HG03342 (cell line): ENCODE measurements around the gene ZNF598.
A peak's percentile ranks its signal among the peaks of the same experiment; 100 is the strongest.

Source experiments
- ATAC-seq: cut with Tn5 transposase; IDR thresholded peaks from one replicate; pipeline ENCODE4 v1.9.1; 2021; ENCODE audit warnings: mild to moderate bottlenecking, moderate library complexity; ENCODE audit not compliant: unreplicated experiment

ZNF598 gene

DNA sequence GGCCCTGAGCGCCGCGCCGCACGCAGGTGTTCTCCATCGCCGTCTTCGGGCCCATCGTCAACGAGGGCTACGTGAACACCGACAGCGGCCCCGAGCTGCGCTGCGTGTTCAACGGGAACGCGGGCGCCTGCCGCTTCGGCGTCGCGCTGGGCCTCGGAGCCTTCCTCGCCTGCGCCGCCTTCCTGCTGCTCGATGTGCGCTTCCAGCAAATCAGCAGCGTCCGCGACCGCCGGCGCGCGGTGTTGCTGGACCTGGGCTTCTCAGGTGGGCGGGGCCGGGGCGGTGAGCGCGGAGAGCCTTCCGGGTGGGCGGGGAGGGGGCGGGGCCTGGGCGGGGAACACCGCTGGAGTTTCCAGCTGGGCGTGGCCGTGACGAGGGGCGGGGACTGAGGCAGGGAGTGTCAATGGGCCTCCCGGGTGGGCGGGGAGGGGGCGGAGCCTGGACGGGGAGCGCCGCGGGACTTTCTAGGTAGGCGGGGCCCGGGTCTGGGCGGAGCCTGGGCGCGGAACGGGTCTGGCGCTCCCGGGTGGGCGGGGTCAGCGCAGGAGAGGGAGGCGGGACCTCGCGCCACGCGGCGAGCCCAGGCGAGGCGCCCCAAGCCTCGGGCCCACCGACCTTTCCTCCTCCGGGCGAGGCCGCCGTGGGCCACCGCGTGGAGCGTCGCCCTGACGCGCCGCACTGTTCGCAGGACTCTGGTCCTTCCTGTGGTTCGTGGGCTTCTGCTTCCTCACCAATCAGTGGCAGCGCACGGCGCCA, 17.5 kb downstream of the ZNF598 start:
- ATAC-seq = peak; percentile 49

GRCh38 chr16:1991588-1991947, 18.1 kb downstream of the ZNF598 start:
- ATAC-seq = no peak

DNA sequence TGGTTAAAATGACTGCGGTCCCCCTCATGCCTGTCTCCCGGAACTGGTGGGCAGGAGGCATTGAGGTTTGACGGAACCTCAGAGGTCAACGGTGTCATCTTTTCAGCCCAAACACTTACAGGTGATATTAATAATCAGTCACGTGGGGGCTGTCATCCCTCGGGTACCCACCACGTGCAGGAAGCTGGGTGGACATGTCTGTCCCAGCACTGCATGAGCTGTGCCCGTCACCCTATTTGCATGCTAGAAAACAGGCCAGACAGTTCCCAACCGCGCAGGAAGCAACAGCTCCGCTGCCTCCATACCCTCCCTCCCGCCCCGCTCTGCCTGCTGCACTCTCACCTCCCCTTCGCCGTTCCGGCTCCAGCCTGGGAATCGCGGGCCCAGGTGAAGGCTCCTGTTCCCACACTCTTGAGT, 18.5 kb downstream of the ZNF598 start:
- no peak for ATAC-seq

- ATAC-seq = no peak
Observed at GRCh38 chr16:1990351-1991134, 19.1 kb downstream of the ZNF598 start.

DNA sequence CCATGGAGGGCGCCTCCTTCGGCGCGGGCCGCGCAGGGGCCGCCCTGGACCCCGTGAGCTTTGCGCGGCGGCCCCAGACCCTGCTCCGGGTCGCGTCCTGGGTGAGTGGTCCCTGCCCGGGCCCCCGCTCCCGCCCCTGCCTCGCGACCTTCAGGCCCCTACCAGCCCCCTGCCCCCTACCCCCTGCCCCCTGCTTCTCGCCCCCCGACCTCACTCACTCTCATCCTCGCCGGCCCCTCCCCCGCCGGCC, 19.6 kb downstream of the ZNF598 start:
- ATAC-seq = no peak

DNA sequence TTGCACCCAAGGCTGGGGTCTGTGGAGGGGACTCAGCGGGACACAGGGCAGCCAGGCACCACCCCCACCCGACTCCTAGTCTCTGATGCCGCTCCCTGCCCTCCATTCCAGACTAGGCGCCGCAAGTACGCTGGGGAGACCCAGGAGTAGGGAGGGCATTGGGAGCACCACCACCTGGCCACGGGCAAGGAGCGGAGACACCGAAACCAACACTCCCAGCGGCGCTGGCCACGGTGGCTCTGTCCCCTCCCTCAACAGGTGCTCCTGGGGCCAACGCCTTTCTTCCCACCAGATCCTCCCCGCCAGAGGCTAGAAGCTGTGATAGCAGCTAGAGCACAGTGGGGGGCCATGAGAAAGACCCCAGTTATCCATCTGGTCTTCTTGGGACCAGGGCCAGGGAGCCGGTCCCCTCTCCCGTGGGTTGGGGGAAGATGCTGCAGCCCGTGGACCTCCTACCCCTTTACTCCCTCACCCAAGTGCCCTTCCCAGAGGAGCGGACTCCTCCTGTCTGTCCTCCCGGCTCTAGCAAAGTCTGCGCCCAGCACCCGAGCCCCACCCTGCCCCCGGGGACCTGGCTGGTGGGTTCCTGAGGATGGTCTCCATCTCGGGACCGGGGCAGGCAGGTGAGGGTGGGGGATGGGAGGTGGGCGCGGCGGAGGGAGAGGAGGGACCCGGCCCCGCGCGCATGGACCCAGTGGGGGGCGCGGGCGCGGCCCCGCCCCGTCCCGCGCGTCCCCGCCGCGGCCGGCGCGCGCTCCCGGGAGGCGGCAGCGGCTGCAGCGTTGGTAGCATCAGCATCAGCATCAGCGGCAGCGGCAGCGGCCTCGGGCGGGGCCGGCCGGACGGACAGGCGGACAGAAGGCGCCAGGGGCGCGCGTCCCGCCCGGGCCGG, 20.2 kb downstream of the ZNF598 start, which contains the start of gene SYNGR3:
Gene SYNGR3, plus strand, starts transcription at position 762 of the 892 bp plus-strand sequence. CDS start 133 bp downstream, outside the sequence.
- no peak for ATAC-seq

DNA sequence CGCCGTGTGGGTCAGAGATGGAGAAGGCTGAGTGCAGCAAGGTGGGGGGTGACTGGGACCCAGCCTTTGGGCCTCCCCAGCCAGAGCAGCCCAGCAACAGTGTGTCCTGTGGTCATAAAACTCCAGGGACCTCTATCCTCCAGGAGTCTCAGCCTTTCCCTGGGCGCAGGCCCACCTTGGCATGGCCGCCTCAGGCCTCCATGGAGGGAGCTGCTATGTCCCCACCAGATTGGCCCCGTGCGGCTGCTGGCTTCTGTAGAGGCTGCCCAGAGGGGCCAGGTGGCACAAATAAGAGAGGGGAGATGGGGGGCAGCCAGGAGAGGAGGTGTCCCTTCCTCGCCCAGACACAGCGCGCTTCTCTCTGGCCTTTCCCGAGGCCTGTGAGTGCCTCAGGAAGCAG, 22.4 kb downstream of the ZNF598 start:
- ATAC-seq = no peak

DNA sequence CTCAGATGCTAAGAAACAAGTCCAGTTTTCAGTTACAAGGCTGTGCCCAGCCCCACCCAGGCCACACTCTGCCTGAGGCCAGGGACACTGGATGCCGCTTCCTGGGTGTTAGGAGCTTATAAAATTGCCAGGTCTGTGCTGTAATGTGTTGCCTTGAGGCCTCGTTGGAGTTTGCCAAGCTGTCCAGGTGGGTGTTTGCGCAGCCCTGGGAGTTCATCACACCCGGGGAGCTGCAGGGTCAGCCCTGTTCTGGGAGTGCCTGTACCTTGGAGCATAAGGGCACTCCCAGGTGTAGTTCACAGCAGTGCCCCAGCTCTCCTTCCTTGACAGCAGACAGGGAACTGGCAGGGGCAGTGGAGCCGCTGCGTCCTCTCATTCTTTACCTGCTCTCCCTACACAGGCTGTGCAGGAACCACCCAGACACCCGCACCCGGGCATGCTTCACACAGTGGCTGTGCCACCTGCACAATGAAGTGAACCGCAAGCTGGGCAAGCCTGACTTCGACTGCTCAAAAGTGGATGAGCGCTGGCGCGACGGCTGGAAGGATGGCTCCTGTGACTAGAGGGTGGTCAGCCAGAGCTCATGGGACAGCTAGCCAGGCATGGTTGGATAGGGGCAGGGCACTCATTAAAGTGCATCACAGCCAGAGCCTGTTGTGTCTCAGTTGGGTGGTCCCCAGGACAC, 24.0 kb downstream of the ZNF598 start:
- no peak for ATAC-seq

DNA sequence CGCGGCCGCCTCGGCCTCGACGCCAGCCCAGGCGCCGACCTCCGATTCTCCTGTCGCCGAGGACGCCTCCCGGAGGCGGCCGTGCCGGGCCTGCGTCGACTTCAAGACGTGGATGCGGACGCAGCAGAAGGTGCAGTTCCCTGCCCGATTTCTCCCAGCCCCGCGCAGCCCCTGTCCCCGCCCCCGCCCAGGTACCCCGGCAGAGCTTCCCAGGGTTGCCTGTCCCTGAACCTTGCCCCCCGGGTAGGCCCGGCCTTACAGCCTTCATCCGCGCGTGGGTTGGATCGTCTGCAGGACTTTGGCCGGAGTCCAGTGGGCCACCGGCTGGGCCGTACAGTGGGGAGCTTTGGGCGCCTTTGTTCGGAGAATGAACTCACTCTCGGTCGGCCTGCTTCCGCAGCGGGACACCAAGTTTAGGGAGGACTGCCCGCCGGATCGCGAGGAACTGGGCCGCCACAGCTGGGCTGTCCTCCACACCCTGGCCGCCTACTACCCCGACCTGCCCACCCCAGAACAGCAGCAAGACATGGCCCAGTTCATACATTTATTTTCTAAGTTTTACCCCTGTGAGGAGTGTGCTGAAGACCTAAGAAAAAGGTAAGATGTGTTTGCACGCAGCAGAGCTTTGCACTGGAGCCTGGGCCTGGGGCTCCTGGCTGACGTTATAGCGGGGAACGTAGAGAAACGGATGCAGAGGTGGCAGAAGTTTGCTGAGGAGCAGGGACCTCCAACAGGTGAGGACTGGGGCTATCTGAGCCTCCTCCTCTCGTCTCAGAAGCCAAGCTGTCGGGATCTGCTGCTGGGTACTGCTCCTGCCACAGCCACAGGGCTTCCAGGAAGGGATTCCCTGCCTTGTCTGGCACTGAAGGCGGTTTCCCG, 25.0 kb downstream of the ZNF598 start:
- no peak for ATAC-seq

DNA sequence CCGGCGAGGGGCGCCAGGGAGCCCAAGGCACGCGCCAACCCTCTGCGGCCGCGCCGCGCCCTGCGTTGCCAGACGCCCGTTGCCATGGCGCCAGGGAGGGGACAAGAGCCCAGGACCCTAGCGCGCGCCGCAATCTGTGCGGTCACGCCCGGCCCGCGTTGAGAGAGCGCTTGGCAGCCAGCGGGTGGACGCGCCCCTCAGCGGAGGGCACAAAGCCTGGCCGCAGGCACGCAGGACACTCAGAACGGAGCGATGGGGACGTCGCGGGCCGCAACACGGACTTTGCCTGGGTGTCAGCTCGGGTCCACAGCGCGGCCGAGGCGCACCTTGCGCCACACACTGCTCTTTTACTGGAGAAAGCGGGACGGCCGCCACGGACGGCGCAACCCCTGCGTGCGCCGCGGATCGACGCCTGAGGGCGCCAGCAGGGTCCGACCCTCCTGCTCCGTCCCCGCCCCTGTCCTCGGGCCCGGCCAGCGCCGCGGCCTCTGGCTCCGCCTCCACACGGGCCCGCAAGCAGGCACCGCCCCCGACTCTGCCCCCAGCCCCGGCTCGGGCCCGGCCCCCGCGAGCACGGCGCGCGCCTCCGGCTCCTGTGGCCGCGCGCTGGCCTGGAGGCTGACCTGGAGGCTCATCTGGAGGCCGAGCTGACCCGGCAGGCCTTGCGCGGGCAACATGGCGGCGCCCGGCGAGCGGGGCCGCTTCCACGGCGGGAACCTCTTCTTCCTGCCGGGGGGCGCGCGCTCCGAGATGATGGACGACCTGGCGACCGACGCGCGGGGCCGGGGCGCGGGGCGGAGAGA, 25.9 kb downstream of the ZNF598 start, which contains the start of gene GFER:
Gene GFER, plus strand, starts transcription at position 650 of the 803 bp plus-strand sequence. Its CDS starts 26 bp downstream, at position 676.
- ATAC-seq = peak; percentile 66

- no peak for ATAC-seq
Observed at GRCh38 chr16:1982991-1983543, 26.6 kb downstream of the ZNF598 start.

GRCh38 chr16:1982013-1982433, 27.6 kb downstream of the ZNF598 start:
- ATAC-seq = no peak

DNA sequence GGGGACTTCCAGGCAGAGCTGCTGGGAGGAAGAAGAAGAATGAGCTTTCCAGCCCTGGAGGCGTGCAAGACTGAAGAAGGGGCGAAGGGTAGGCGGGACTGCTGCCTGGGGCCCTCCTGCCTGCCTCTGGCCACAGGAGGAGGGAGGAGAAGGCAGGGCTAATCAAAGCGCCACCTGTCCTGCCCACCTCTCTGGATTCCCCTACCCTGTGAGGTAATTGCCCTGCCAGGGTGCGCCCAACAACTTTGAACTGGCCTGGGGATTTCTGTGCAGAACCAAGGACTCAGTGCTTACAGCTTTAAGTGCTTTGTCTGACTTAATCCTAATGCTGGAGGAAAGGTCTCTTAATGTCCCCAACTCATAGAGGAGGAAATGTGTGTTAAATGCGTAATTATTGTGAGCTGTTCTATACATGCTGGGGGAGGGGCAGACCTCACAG, 28.2 kb downstream of the ZNF598 start, which contains the start of gene NOXO1:
Gene NOXO1, minus strand, starts transcription at position 72 of the 439 bp plus-strand sequence. CDS start 290 bp downstream, outside the sequence.
- no peak for ATAC-seq

DNA sequence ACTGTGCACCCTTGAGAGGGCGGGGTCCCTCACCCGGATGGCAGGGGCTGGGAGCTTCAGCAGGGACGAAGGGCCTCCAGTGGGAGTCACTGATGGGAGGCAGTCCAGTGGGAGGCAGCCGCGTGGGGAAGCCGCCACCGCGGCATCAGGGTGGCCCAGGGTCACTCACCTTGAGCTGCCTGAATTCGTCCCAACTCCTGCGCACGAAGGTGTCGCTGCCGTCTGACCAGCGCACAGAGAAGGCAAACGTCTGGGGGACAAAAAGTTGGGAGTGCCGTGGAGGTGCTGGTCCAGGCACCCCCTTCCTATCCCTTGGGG, 28.9 kb downstream of the ZNF598 start:
- no peak for ATAC-seq

- ATAC-seq = no peak
Observed at GRCh38 chr16:1980030-1980769, 29.4 kb downstream of the ZNF598 start.

- ATAC-seq = no peak
Observed at GRCh38 chr16:1979271-1980029, 30.2 kb downstream of the ZNF598 start.

DNA sequence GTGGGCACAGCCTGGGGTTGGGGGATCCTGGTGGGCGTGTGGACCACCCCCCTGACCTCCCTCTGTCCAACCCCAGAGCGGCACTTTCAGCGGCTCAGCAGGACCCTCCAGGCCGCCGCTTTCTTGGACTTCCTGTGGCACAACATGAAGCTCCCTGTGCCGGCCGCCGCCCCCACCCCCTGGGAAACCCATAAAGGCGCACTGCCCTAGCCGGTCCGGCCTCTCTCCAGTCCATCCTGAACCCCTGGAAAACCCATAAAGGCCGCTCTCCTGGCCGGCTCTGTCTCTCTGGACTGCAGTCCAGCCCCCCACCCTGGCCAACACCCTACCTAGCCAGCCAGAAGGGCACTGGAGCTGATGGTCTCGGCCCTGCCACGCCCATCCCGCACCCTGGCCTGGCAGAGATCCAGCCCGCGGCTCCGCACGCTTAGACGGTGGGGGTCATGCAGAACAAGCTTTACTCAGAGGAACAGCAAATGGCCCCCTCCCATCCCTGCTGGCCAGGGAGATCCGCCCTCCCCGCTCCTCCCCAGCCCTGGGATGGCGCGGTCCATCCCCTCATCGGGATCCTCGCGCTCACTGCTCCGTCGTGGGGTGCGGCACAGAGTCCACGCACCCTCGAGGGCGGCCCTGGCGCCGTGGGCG, 31.0 kb downstream of the ZNF598 start:
- ATAC-seq = no peak
